ENCODE measurements around the gene CNOT4. TPM values are rescaled to one million over a fixed set of nuclear protein-coding genes. Genes with fewer than 3 reads are reported as not detected.

Gene CNOT4
- total RNA-seq, 6 experiments from 2014 or later = 23.2 to 27.3 (median 25.1) TPM

DNA sequence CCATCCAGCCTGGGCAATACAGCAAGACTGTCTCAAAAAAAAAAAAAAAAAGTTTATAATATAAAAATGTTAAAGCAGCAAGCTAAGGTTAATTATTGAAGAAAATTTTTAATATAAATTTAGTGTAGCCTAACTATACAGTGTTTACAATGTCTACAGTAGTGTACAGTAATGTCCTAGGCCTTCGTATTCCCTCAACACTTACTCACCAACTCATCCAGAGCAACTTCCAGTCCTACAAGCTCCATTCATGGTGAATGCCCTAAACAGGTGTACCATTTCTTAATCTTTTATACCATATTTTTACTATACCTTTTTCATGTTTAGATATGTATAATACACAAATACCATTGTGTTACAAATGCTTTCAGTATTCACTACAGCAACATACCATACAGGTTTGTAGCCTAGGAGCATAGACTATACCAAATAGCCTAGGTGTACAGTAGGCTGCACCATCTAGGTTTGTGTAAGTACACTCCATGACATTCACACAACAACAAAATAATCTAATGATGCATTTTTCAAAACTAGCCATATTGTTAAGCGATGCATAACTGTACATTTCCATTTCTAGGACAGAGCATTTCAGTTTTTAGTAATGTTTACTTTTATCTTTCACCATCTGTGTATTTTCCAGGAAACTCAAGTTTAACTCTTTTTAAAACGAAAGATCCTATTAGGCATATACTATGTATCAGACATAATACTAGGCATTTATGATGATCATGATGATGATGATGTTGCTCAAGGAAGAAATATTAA, 43.3 kb downstream of the CNOT4 start:
- no peaks in the 10 kb centered on the region for H3K27me3 Mint-ChIP-seq (ENCODE audit: insufficient read depth)
- TF ChIP-seq, protein P1, sequence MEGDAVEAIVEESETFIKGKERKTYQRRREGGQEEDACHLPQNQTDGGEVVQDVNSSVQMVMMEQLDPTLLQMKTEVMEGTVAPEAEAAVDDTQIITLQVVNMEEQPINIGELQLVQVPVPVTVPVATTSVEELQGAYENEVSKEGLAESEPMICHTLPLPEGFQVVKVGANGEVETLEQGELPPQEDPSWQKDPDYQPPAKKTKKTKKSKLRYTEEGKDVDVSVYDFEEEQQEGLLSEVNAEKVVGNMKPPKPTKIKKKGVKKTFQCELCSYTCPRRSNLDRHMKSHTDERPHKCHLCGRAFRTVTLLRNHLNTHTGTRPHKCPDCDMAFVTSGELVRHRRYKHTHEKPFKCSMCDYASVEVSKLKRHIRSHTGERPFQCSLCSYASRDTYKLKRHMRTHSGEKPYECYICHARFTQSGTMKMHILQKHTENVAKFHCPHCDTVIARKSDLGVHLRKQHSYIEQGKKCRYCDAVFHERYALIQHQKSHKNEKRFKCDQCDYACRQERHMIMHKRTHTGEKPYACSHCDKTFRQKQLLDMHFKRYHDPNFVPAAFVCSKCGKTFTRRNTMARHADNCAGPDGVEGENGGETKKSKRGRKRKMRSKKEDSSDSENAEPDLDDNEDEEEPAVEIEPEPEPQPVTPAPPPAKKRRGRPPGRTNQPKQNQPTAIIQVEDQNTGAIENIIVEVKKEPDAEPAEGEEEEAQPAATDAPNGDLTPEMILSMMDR (IDR thresholded peaks at IDR 0.05) = no peak
- no peaks in the 10 kb centered on the region for H3K4me1 Mint-ChIP-seq (ENCODE audit: low read depth)
- H3K27ac Mint-ChIP-seq = no peak overlapping the region
- no peaks in the 10 kb centered on the region for H3K36me3 Mint-ChIP-seq (ENCODE audit: low read depth)
- H3K4me3 Mint-ChIP-seq = no peak overlapping the region
- no peak for DNase-seq
- H3K9me3 Mint-ChIP-seq = no peaks in the 10 kb centered on the region

DNA sequence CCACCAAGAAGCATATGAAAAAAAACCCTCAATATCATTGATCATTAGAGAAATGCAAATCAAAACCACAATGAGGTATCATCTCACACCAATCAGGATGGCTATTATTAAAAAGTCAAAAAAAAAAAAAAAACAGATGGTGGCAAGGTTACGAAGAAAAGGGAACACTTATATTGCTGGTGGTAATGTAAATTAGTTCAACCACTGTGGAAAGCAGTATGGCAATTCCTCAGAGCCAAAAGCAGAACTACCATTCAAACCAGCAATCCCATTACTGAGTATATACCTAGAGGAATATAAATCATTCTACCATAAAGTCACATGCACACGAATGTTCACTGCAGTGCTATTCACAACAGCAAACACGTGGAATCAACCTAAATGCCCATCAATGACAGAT, 46.0 kb downstream of the CNOT4 start:
- TF ChIP-seq, protein P1 (IDR thresholded peaks at IDR 0.05) = no peak
- Mint-ChIP-seq H3K36me3 (ENCODE audit: low read depth) (no peaks in the 10 kb centered on the region), H3K4me3 (no peak overlapping the region), H3K4me1 (ENCODE audit: low read depth) (peaks cover 7% of the 10 kb centered on the region), H3K9me3 (no peaks in the 10 kb centered on the region), H3K27me3 (ENCODE audit: insufficient read depth) (no peaks in the 10 kb centered on the region), H3K27ac (no peak overlapping the region)
- DNase-seq = no peak

DNA sequence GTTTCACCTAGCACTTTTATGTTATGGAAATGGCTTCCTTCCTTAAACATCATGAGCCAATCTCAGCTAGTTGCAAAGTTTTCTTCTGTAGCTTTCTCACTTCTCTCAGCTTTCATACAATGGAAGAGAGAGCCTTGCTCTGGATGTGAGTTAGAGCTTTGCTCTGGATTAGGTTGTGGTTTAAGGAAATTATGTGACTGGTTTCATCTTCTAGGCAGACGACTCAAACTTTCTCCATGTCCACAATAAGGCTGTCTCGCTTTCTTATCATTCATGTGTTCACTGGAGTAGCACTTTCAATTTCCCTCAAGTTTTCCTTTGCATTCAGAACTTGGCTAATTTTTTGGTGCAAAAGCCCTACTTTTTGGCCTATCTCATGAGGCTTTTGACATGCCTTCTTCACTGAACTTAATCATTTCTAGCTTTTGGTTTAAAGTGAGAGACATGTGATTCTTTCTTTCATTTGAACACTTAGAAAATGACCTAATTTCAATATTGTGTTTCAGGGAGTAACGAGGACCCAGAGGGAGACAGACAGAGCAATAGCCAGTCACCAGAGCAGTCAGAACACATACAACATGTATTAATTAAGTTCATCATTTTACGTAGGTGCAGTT, 49.8 kb downstream of the CNOT4 start:
- TF ChIP-seq, protein P1 (IDR thresholded peaks at IDR 0.05) = no peak
- Mint-ChIP-seq H3K27ac (no peak overlapping the region), H3K27me3 (ENCODE audit: insufficient read depth) (no peaks in the 10 kb centered on the region), H3K9me3 (no peaks in the 10 kb centered on the region), H3K4me1 (ENCODE audit: low read depth) (peaks cover 7% of the 10 kb centered on the region), H3K36me3 (ENCODE audit: low read depth) (no peaks in the 10 kb centered on the region), H3K4me3 (no peak overlapping the region)
- no peak for DNase-seq

DNA sequence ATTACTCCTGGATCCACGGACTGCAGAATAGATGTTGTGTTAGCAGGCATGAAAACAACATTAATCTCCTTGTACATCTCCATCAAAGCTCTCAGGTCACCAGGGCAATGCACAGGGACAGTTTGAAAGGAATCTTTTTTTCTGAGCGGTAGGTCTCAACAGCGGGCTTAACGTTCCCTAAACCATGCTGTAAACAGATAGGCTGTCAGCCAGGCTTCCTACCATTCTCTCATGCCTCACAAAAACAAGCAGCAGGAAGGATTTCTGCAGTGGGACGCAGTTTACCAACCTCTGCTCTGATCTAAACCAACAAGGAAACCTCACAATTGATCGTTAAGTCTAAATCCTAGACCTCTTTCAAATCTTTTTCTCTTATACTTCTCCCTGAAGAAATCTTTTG, 50.8 kb downstream of the CNOT4 start:
- Mint-ChIP-seq H3K9me3 (no peaks in the 10 kb centered on the region), H3K4me3 (no peak overlapping the region), H3K4me1 (ENCODE audit: low read depth) (peaks cover 7% of the 10 kb centered on the region), H3K36me3 (ENCODE audit: low read depth) (no peaks in the 10 kb centered on the region), H3K27ac (no peak overlapping the region), H3K27me3 (ENCODE audit: insufficient read depth) (no peaks in the 10 kb centered on the region)
- no peak for DNase-seq
- TF ChIP-seq, protein P1 (IDR thresholded peaks at IDR 0.05) = no peak

DNA sequence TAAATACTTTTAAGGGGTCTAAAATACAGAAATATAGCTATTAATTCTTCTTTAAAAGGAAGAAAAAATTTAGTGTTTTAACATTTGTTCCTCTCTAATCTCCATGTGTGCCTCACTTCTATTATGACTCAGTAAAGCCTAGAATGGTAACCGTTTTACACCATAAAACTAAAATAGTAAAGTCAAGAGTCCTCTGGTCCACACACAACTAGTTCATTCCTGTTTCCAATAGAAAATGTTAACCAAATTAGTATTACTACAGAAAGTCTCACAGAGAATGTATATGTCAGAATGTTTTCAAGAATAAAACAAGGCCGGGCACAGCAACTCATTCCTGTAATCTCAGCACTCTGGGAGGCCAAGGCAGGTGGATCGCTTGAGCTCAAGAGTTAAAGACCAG, 55.8 kb downstream of the CNOT4 start:
- no peak overlapping the region for H3K27ac Mint-ChIP-seq

More for the DNA sequence above, 55.8 kb downstream of the CNOT4 start:
- Mint-ChIP-seq H3K9me3 (no peaks in the 10 kb centered on the region), H3K36me3 (ENCODE audit: low read depth) (no peaks in the 10 kb centered on the region), H3K27me3 (ENCODE audit: insufficient read depth) (no peaks in the 10 kb centered on the region), H3K4me1 (ENCODE audit: low read depth) (peaks cover 8% of the 10 kb centered on the region; the same call in 1 of the 2 replicates), H3K4me3 (no peak overlapping the region)
- DNase-seq = no peak
- TF ChIP-seq, protein P1 (IDR thresholded peaks at IDR 0.05) = no peak

Measured in HFFc6 (cell line).